Endodermal cell (in vitro differentiated cells): ENCODE measurements around the gene SLC26A8. TPM values are rescaled to one million over a fixed set of nuclear protein-coding genes. Genes with fewer than 3 reads are reported as not detected.

Experiments
- DNase-seq: peaks from one replicate; pipeline ENCODE4 v3.0.0-alpha.2; 2017
- H3K27ac ChIP-seq: 2 replicates; pipeline ENCODE4 v1.5.1; 2013; ENCODE audit warnings: mild to moderate bottlenecking, low read depth, low read length, moderate library complexity
- H3K27me3 ChIP-seq: 2 replicates; pipeline ENCODE4 v1.6.1; 2013; ENCODE audit warnings: mild to moderate bottlenecking, low read length, moderate library complexity; ENCODE audit not compliant: insufficient read depth, control insufficient read depth, poor library complexity, severe bottlenecking
- H3K36me3 ChIP-seq: 2 replicates; pipeline ENCODE4 v1.7.0; 2013; ENCODE audit warnings: mild to moderate bottlenecking, low read length, moderate library complexity; ENCODE audit not compliant: control insufficient read depth, insufficient read depth
- H3K4me1 ChIP-seq: one replicate; pipeline ENCODE4 v1.7.0; 2013; ENCODE audit warnings: low read length; ENCODE audit not compliant: control insufficient read depth, insufficient read depth
- H3K4me3 ChIP-seq: 2 replicates; pipeline ENCODE4 v1.5.1; 2013; ENCODE audit warnings: mild to moderate bottlenecking, low read length, moderate library complexity
- H3K9ac ChIP-seq: 2 replicates; pipeline ENCODE4 v1.6.1; 2013; ENCODE audit warnings: mild to moderate bottlenecking, low read length, moderate library complexity; ENCODE audit not compliant: poor library complexity, severe bottlenecking; ENCODE audit errors: extremely low read depth
- H3K9me3 ChIP-seq: 2 replicates; pipeline ENCODE4 v1.6.1; 2013; ENCODE audit warnings: mild to moderate bottlenecking, low read length, moderate library complexity; ENCODE audit not compliant: control insufficient read depth
- H3K27ac Mint-ChIP-seq: 2 replicates; pipeline ENCODE4 v1.8.0; 2020; ENCODE audit warnings: mixed read lengths
- H3K27me3 Mint-ChIP-seq: 2 replicates; pipeline ENCODE4 v1.8.0; 2021; ENCODE audit warnings: mild to moderate bottlenecking, mixed read lengths; ENCODE audit not compliant: insufficient read depth
- H3K36me3 Mint-ChIP-seq: 2 replicates; pipeline ENCODE4 v1.8.0; 2020; ENCODE audit warnings: low read depth, mixed read lengths
- H3K4me1 Mint-ChIP-seq: 2 replicates; pipeline ENCODE4 v1.8.0; 2020; ENCODE audit warnings: mixed read lengths
- H3K4me3 Mint-ChIP-seq: 2 replicates; pipeline ENCODE4 v1.8.0; 2020; ENCODE audit warnings: mild to moderate bottlenecking, moderate library complexity, mixed read lengths
- H3K9me3 Mint-ChIP-seq: 2 replicates; pipeline ENCODE4 v1.8.0; 2020; ENCODE audit warnings: mild to moderate bottlenecking, mixed read lengths
- WGBS, 2 experiments: methylation state at CpG; one replicate each; pipeline versions ENCODE4 v1.1.5 to v1.1.7; 2013; ENCODE audit warnings: missing lambda C conversion rate in 2 of 2, mixed read lengths in 1 of 2; ENCODE audit not compliant: insufficient coverage in 1 of 2, insufficient read length in 1 of 2; 5-methylcytosine and 5-hydroxymethylcytosine counted together
- total RNA-seq, 2 donors: library from RNA; stranded (reverse); fragmentation: NEBNext Ultra II Directional in 1 of 2; extraction: Animal tissue kit (Norgen Biotek cat#: 25700) in 1 of 2; gene quantifications; 2 replicates in 1 of 2; 3 replicates in 1 of 2; pipeline ENCODE4 v1.2.1, GENCODE V29; 2021
- TF ChIP-seq, protein P1 (sequence below): fragments of 200-600 bp; sonication (generic); conservative IDR thresholded peaks from 2 replicates; pipeline ENCODE4 v1.5.0; 2021; ENCODE audit warnings: antibody characterized with exemption, mild to moderate bottlenecking

SLC26A8 gene
- total RNA-seq, 2 donors from 2014 or later: not detected

- 28 to 63% methylated on average over 7 to 30 of the region's 30 CpGs for WGBS, 2 experiments
- Histone ChIP-seq H3K9me3 (no peaks in the 10 kb centered on the region), H3K9ac (no peak overlapping the region), H3K36me3 (no peaks in the 10 kb centered on the region), H3K4me1 (no peaks in the 10 kb centered on the region), H3K4me3 (peak overlapping the region; percentile 36), H3K27me3 (no peaks in the 10 kb centered on the region), H3K27ac (no peak overlapping the region)
- H3K4me1 Mint-ChIP-seq: peaks cover 8% of the 10 kb centered on the region
- H3K27me3 Mint-ChIP-seq: peaks cover 23% of the 10 kb centered on the region
- H3K27ac Mint-ChIP-seq: no peak overlapping the region
- TF ChIP-seq, protein P1, sequence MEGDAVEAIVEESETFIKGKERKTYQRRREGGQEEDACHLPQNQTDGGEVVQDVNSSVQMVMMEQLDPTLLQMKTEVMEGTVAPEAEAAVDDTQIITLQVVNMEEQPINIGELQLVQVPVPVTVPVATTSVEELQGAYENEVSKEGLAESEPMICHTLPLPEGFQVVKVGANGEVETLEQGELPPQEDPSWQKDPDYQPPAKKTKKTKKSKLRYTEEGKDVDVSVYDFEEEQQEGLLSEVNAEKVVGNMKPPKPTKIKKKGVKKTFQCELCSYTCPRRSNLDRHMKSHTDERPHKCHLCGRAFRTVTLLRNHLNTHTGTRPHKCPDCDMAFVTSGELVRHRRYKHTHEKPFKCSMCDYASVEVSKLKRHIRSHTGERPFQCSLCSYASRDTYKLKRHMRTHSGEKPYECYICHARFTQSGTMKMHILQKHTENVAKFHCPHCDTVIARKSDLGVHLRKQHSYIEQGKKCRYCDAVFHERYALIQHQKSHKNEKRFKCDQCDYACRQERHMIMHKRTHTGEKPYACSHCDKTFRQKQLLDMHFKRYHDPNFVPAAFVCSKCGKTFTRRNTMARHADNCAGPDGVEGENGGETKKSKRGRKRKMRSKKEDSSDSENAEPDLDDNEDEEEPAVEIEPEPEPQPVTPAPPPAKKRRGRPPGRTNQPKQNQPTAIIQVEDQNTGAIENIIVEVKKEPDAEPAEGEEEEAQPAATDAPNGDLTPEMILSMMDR: no peak
- H3K9me3 Mint-ChIP-seq: peaks cover 8% of the 10 kb centered on the region
- peak; percentile 88 for DNase-seq
- H3K4me3 Mint-ChIP-seq: peak overlapping the region; percentile 52
- H3K36me3 Mint-ChIP-seq: no peaks in the 10 kb centered on the region
These were observed 93.3 kb downstream of the SLC26A8 start for GRCh38 chr6:35931120-35931561.

DNA sequence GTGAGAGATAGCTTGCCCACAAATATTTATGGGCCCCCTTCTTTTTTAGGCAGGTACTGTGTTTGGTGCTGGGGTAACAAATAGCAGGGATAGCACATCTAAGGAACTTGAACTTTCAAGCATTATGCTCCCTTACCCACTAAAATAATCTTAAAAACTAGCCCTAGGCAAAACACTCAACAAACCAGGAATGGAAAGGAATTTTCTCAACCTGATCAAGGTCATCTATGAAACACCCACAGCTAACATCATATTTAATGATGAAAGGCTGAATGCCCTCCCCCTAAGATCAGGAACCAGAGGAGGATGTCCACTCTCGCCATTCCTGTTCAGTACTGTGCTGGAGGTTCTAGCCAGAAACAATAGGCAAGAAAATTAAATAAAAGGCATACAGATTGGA lies 94.8 kb downstream of the SLC26A8 start:
- Histone ChIP-seq H3K4me3 (no peak overlapping the region), H3K27me3 (no peaks in the 10 kb centered on the region), H3K9ac (no peak overlapping the region), H3K27ac (no peak overlapping the region), H3K4me1 (no peaks in the 10 kb centered on the region), H3K36me3 (no peaks in the 10 kb centered on the region), H3K9me3 (no peaks in the 10 kb centered on the region)
- Mint-ChIP-seq H3K4me3 (no peak overlapping the region), H3K4me1 (peaks cover 8% of the 10 kb centered on the region), H3K27ac (no peak overlapping the region), H3K36me3 (no peaks in the 10 kb centered on the region), H3K9me3 (peaks cover 8% of the 10 kb centered on the region), H3K27me3 (peaks cover 22% of the 10 kb centered on the region)
- 92% methylated on average over 1 of the region's 1 CpG; no CpG with 5 or more reads in 1 of the 2 experiments for WGBS, 2 experiments
- TF ChIP-seq, protein P1: no peak
- DNase-seq: no peak

DNA sequence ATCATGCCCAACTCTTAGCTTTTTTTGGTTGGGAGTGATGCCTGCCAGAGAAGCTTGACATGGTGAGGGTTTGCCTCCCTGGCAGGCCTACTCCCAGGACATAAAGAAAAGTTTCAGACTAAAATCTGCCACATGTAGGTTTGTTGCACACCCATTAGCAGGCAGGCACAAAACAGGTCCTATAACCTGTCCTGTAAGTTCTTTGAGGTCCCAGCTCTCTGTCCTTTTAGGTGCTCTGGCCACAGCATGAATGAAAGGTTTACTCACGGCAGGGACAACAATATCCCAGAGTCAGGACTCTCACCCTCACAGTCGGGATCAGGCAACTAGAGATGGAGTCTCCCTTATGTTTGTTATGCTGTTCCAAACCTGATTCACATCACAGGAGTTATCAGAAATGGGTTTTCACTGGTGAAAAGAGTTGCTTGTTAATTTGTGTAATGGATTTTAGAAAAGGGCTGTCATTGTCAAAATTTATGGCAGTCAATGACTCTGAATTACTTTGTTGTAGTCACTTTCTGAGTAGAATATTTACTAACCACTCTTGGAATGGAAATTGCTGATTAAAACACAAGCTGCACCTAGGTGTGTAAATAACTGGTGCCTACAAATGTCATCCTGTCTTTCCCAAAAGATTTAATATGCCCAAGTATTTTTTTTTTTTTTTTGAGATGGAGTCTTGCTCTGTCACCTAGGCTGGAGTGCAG lies 97.8 kb downstream of the SLC26A8 start:
- H3K27me3 ChIP-seq: no peaks in the 10 kb centered on the region
- DNase-seq: no peak
- H3K4me3 ChIP-seq: no peak overlapping the region
- no peak overlapping the region for H3K4me3 Mint-ChIP-seq
- no peaks in the 10 kb centered on the region for H3K9me3 Mint-ChIP-seq
- H3K27ac ChIP-seq: no peak overlapping the region
- no peaks in the 10 kb centered on the region for H3K36me3 Mint-ChIP-seq
- peaks cover 9% of the 10 kb centered on the region for H3K27me3 Mint-ChIP-seq
- H3K9ac ChIP-seq: no peak overlapping the region
- no peaks in the 10 kb centered on the region for H3K36me3 ChIP-seq
- TF ChIP-seq, protein P1: no peak
- no peaks in the 10 kb centered on the region for H3K9me3 ChIP-seq
- no peak overlapping the region for H3K27ac Mint-ChIP-seq
- H3K4me1 Mint-ChIP-seq: peaks cover 8% of the 10 kb centered on the region
- whole genome bisulfite sequencing, 2 experiments: 82 to 94% methylated on average over 2 of the region's 2 CpGs
- H3K4me1 ChIP-seq: no peaks in the 10 kb centered on the region
